Transverse colon (tissue), 4 donors: Measurements from ENCODE around the gene CTTN.

ENCODE experiments used
- EP300 ChIP-seq: sonication (generic); formaldehyde crosslinking; IDR thresholded peaks from one replicate; pipeline ENCODE4 v1.6.1; 2017; ENCODE audit warnings: antibody characterized with exemption, low read depth
- POLR2A ChIP-seq: fragments of 450-650 bp; IDR thresholded peaks from one replicate; pipeline ENCODE4 v1.6.1; 2016; ENCODE audit warnings: antibody characterized with exemption, mild to moderate bottlenecking, moderate library complexity
- POLR2AphosphoS5 ChIP-seq, 3 donors: sonication (generic); formaldehyde crosslinking; IDR thresholded peaks; one replicate each; pipeline ENCODE4 v1.6.1; 2016; ENCODE audit warnings: antibody characterized with exemption in 3 of 3
- TF ChIP-seq, protein P1 (sequence below), 5 experiments: fragments of 200-600 bp in 3 of 5; fragments of 450-650 bp in 2 of 5; sonication (generic) in 3 of 5; IDR thresholded peaks; 1 replicate in 2 of 5; 2 replicates in 3 of 5; pipeline ENCODE4 v1.5.1; 2016 to 2017; ENCODE audit warnings: antibody characterized with exemption in 5 of 5, inconsistent platforms in 3 of 5, mild to moderate bottlenecking in 2 of 5, moderate library complexity in 1 of 5

DNA sequence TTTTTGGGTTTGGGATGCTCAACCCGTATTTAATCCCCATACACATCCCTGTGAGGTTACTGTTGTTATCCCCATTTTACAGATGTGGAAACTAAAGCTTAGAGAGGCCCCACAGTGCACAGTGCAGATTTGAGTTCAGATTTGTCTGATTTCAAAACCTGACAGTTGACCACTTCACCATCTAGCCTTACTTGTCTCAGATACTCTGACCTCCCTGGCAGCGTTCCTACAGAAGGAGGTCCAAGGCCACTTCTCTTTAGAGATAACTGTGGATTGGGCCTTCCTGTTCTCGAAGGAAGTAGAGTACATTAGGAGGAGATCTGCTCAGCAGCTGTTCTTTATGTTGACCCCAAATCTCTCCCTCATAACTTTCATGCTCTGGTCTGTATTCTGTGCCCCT lies 46.7 kb upstream of the CTTN start:
- TF ChIP-seq, protein P1, sequence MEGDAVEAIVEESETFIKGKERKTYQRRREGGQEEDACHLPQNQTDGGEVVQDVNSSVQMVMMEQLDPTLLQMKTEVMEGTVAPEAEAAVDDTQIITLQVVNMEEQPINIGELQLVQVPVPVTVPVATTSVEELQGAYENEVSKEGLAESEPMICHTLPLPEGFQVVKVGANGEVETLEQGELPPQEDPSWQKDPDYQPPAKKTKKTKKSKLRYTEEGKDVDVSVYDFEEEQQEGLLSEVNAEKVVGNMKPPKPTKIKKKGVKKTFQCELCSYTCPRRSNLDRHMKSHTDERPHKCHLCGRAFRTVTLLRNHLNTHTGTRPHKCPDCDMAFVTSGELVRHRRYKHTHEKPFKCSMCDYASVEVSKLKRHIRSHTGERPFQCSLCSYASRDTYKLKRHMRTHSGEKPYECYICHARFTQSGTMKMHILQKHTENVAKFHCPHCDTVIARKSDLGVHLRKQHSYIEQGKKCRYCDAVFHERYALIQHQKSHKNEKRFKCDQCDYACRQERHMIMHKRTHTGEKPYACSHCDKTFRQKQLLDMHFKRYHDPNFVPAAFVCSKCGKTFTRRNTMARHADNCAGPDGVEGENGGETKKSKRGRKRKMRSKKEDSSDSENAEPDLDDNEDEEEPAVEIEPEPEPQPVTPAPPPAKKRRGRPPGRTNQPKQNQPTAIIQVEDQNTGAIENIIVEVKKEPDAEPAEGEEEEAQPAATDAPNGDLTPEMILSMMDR (IDR thresholded peaks at IDR 0.05), result no peak
- TF ChIP-seq POLR2A (no peak), POLR2AphosphoS5 (IDR thresholded peaks at IDR 0.05) (no peak), EP300 (no peak)
